Heart left ventricle (tissue), 16 donors: ENCODE data around the gene FXR1. TPM values are rescaled to one million over a fixed set of nuclear protein-coding genes. Genes with fewer than 3 reads are reported as not detected.

Experiments used
- ATAC-seq, 4 donors: fragments of 200-7000 bp; cut with Tn5 transposase; one replicate each; pipeline ENCODE4 v1.9.1; 2020 to 2022; ENCODE audit warnings: moderate library complexity in 4 of 4, mild to moderate bottlenecking in 3 of 4, moderate number of reproducible peaks in 1 of 4
- DNase-seq, 5 donors: peaks; one replicate each; pipeline ENCODE4 v3.0.0-alpha.2; 2020
- H3K27ac ChIP-seq, 12 donors: fragments of 200-600 bp; sonication (generic) in 4 of 12; one replicate each; pipeline versions ENCODE4 v1.5.0 to v1.8.0; 2016 to 2022; ENCODE audit warnings: mild to moderate bottlenecking in 2 of 12
- H3K27me3 ChIP-seq, 9 donors: fragments of 200-600 bp; sonication (generic) in 2 of 9; one replicate each; pipeline versions ENCODE4 v1.5.1 to v1.8.0; 2016 to 2022; ENCODE audit warnings: mild to moderate bottlenecking in 3 of 9
- H3K36me3 ChIP-seq, 9 donors: fragments of 200-600 bp; sonication (generic) in 2 of 9; one replicate each; pipeline versions ENCODE4 v1.5.0 to v1.8.0; 2018 to 2022; ENCODE audit warnings: mild to moderate bottlenecking in 2 of 9
- H3K4me1 ChIP-seq, 12 donors: fragments of 200-600 bp; sonication (generic) in 4 of 12; one replicate each; pipeline versions ENCODE4 v1.5.0 to v1.8.0; 2016 to 2022; ENCODE audit warnings: mild to moderate bottlenecking in 3 of 12
- H3K4me3 ChIP-seq, 12 donors: fragments of 200-600 bp; sonication (generic) in 4 of 12; one replicate each; pipeline versions ENCODE4 v1.5.0 to v1.8.0; 2017 to 2022; ENCODE audit warnings: mild to moderate bottlenecking in 9 of 12, moderate library complexity in 4 of 12
- H3K9me3 ChIP-seq, 12 donors: fragments of 200-600 bp; sonication (generic) in 4 of 12; one replicate each; pipeline versions ENCODE4 v1.5.0 to v1.8.0; 2016 to 2022; ENCODE audit warnings: mild to moderate bottlenecking in 1 of 12
- CTCF ChIP-seq, 12 donors: fragments of 200-600 bp; sonication (generic) in 4 of 12; IDR thresholded peaks; one replicate each; pipeline versions ENCODE4 v1.5.0 to v1.8.0; 2018 to 2022; ENCODE audit warnings: antibody characterized with exemption in 12 of 12, mild to moderate bottlenecking in 5 of 12
- POLR2A ChIP-seq, 2 donors: fragments of 450-650 bp; IDR thresholded peaks; one replicate each; pipeline ENCODE4 v1.6.1; 2017; ENCODE audit warnings: antibody characterized with exemption in 2 of 2, mild to moderate bottlenecking in 2 of 2, moderate library complexity in 2 of 2
- WGBS, 4 donors: extraction: QIAGEN DNeasy Blood & Tissue Kit in 2 of 4; methylation state at CpG; one replicate each; pipeline versions ENCODE4 v1.1.5 to v1.1.7; 2013 to 2018; 5-methylcytosine and 5-hydroxymethylcytosine counted together
- intact Hi-C, 10 donors: fragments of 100-400 bp; cut with DNase I; formaldehyde crosslinking; loops; one replicate each; pipeline versions ENCODE4 v1.11.1 to v1.14.2; 2022
- polyA plus RNA-seq, 2 donors: library from polyadenylated mRNA; stranded (reverse); fragments of 200-250 nt; gene quantifications; one replicate each; pipeline ENCODE4 v1.2.3, GENCODE V29; 2013
- total RNA-seq, 9 donors: library from RNA; depleted of rRNA in 2 of 9; stranded (reverse); fragments of >200 nt in 2 of 9; fragmentation: NEBNext Ultra II Directional in 3 of 9; extraction: Animal tissue kit (Norgen Biotek cat#: 25700) in 3 of 9; gene quantifications; one replicate each; pipeline versions ENCODE4 v1.1.0 to v1.2.4, GENCODE V29; 2016 to 2023
- donor health status: ischemic (EF 13 %, LVEDD 7.1; RV severe dilation, severe dysfunction).
- donor health status: healthy with polysubstance abuse.
- donor health status: DM: no; HTN: yes; CAD: no.
- donor health status: DM: no; HTN: no; CAD: no.
- donor health status: ischemic (EF 25% LVEDD 6.9; RV normal size, moderate dysfunction).
- donor health status: ischemic (EF 25% LVEDD 5.7; RV mildly dilated, moderate dysfunction).
- donor health status: healthy.
- donor health status: DM: yes; HTN: yes; CAD: no.
- donor health status: ischemic (EF 35%, LVEDD 5.7; RV mildly dilated, moderate dysfunction).
- donor health status: nonischemic (EF 11% LVEDD 7.7; RV severe dilation, severe dysfunction).
- donor health status: DM: yes; HTN: yes; CAD: no.
- donor health status: PGD.
- donor health status: ischemic (EF 29% LVEDD 5.4; RV normal size, mild dysfunction).
- donor health status: nonischemic (EF 23%, LVEDD 6.1; RV moderate dilation, normal function).

The FXR1 gene
- total and polyA plus RNA-seq, 11 donors, result 113 to 298 (median 212) TPM

GRCh38 chr3:180875124-180875698, 37.3 kb upstream of the FXR1 start:
- Histone ChIP-seq H3K9me3 (no peaks in the 10 kb centered on the region), H3K4me3 (no peak overlapping the region), H3K27ac (no peak overlapping the region), H3K36me3 (no peaks in the 10 kb centered on the region), H3K4me1 (peaks cover 0 to 15% (median 5%) of the 10 kb centered on the region in 12 donors), H3K27me3 (no peaks in the 10 kb centered on the region)
- intact Hi-C loops, result no loop called here
- 39 to 56% (median 48%) methylated on average over 2 of the region's 2 CpGs for WGBS, 4 donors
- TF ChIP-seq CTCF (IDR thresholded peaks at IDR 0.05) (no peak), POLR2A (IDR thresholded peaks at IDR 0.05) (no peak)
- DNase-seq (no peak), ATAC-seq (no peak)

GRCh38 chr3:180881065-180881801, 31.2 kb upstream of the FXR1 start:
- TF ChIP-seq POLR2A (IDR thresholded peaks at IDR 0.05), result no peak
- no peak for TF ChIP-seq CTCF (IDR thresholded peaks at IDR 0.05)
- ATAC-seq, result no peak
- whole genome bisulfite sequencing, 4 donors, result 85 to 89% (median 87%) methylated on average over 15 of the region's 15 CpGs

DNA sequence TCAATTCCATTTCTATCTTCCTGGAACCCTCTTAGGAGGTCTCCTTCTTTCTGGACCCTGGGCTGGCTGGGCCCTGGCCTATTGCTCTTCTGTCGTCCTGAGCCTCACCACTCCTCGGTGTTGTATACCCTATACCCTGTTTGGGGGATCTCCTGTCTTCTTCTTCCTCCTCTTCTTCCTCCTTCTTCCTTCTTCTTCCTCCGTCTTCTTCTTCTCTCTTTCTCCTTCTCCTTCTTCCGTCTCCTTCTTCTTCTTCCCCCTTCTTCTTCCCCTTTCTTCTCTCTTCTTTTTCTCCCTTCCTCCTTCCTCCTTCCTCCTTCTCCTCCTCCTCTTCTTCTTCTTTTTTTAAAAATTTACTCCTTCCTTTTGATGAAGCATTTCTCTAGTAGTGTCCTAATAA, 30.4 kb upstream of the FXR1 start:
- intact Hi-C loops, result no loop called here
- peaks cover 0 to 6% (median 0%) of the 10 kb centered on the region in 9 donors for H3K27me3 ChIP-seq
- DNase-seq, result no peak
- TF ChIP-seq POLR2A (IDR thresholded peaks at IDR 0.05) (no peak), CTCF (IDR thresholded peaks at IDR 0.05) (no peak)
- WGBS, 4 donors, result 75 to 85% (median 77%) methylated on average over 4 of the region's 4 CpGs
- no peak overlapping the region for H3K27ac ChIP-seq
- H3K9me3 ChIP-seq, result no peaks in the 10 kb centered on the region
- H3K4me1 ChIP-seq, result no peaks in the 10 kb centered on the region
- H3K36me3 ChIP-seq, result no peaks in the 10 kb centered on the region
- ATAC-seq, result no peak
- H3K4me3 ChIP-seq, result no peak overlapping the region

More at GRCh38 chr3:180881065-180881801, 31.2 kb upstream of the FXR1 start:
- Histone ChIP-seq H3K4me3 (no peak overlapping the region), H3K27ac (no peak overlapping the region), H3K36me3 (no peaks in the 10 kb centered on the region), H3K27me3 (peaks cover 0 to 6% (median 0%) of the 10 kb centered on the region in 9 donors), H3K9me3 (no peaks in the 10 kb centered on the region), H3K4me1 (no peaks in the 10 kb centered on the region)
- intact Hi-C loops, result no loop called here
- no peak for DNase-seq

- H3K4me3 ChIP-seq, result no peak overlapping the region
- peaks cover 0 to 24% (median 16%) of the 10 kb centered on the region in 12 donors for H3K9me3 ChIP-seq
- ATAC-seq, result no peak
- H3K36me3 ChIP-seq, result no peaks in the 10 kb centered on the region
- no peaks in the 10 kb centered on the region for H3K4me1 ChIP-seq
- no peak for TF ChIP-seq CTCF (IDR thresholded peaks at IDR 0.05)
- TF ChIP-seq POLR2A (IDR thresholded peaks at IDR 0.05), result no peak
- H3K27me3 ChIP-seq, result peaks cover 0 to 6% (median 0%) of the 10 kb centered on the region in 9 donors
- intact Hi-C loops, result no loop called here
- no peak for DNase-seq
- WGBS, 4 donors, result 73 to 79% (median 76%) methylated on average over 6 of the region's 6 CpGs
- no peak overlapping the region for H3K27ac ChIP-seq
These were observed 23.4 kb upstream of the FXR1 start for GRCh38 chr3:180888992-180889560.
